SH-SY5Y (cell line): ENCODE measurements around the gene TMEM45A.

Experiments used
- GATA2 ChIP-seq: IDR thresholded peaks from 2 replicates; pipeline ENCODE4 v1.6.1; 2011; ENCODE audit warnings: mild to moderate bottlenecking, low read depth, low read length
- GATA3 ChIP-seq: IDR thresholded peaks from 2 replicates; pipeline ENCODE4 v1.6.1; 2011; ENCODE audit warnings: low read depth, mild to moderate bottlenecking, low read length, moderate library complexity

The TMEM45A gene, protein sequence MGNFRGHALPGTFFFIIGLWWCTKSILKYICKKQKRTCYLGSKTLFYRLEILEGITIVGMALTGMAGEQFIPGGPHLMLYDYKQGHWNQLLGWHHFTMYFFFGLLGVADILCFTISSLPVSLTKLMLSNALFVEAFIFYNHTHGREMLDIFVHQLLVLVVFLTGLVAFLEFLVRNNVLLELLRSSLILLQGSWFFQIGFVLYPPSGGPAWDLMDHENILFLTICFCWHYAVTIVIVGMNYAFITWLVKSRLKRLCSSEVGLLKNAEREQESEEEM

DNA sequence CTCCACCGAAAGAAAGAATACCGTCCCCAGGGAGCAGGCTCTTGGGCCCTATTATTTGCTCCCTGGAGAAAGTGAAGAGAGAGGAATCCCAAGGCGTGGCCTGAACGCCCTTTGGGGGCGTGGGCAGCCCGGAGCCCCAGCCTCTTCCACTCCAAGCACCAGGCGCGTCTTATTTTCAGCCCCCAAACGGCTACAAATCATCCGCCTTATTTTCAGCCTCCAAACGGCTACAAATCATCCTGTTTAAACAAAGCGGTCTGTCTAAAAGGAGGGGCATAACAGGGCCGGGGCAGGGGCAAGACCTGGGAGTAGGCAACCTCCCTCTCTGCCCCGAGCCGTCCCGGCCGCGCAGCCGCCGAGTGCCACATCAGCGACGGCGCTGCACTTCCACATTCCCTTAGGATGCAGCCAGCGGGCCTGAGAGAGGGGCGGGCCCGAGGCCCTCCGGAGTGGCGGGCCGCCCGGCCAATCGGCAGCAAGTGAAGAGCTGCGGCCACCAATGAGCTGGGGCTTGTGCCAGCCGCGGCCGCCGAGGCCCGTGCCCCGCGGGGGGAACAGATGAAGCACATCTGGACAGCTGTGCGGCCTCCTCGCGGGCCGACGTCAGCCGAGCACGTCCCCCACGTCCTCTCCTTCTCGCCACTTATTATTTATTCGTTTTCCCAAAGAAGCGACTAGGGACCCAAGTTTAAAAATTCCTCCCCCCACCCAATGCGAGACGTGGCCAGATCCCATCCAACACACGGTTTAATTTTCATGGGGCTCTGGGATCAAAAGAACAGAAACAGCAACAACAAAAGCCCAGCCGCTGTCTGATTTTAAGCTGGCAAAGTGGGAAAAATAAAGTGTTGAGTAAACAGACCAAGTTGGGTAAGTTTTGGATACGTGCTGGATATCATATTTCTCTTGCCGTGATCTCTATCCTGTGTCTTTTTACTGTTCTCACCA lies at the start of gene TMEM45A:
Gene TMEM45A (plus strand): TSS at position 561 of the 948 bp plus-strand sequence. CDS start 62,593 bp downstream, outside the sequence.
- TF ChIP-seq GATA3 (no peak), GATA2 (no peak)

DNA sequence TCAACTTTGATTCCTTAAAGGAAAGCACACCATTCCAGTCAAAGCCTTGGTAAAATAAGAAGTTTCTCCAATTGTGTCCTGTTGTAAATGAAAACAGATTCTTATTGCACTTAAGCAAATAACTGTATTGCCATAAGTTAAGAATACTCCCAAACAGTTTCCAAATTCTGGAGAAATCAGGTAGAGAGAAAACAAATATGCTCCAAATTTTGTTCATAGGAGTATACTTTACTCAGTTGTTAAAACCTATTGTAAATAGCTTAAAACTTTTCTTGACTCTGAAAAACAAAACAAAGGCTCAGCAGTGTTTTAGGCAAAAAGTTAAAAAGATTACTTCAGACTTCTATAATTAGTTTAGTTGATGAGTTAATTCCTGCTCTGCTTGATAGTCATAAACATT lies 48.7 kb upstream of the TMEM45A start:
- TF ChIP-seq GATA3: no peak
- no peak for TF ChIP-seq GATA2

DNA sequence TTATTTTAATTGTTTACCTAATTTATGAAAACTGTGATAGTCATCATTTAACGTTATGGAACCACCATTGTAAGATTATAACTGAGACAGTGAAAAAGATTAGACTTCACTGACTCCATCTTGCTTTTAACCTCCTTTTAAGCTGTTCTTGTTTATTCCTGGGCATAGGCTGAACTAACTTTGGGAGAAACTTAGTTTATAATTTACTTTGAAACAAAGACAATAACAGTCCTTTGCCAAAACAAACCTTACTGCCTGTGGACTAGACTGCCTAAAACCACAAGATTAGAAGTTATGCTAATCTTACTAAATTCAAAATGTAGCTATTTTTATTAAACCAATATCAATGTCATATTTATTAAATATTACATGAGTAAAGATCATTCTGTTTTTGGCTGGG lies 44.3 kb upstream of the TMEM45A start:
- TF ChIP-seq GATA2 (no peak), GATA3 (no peak)

DNA sequence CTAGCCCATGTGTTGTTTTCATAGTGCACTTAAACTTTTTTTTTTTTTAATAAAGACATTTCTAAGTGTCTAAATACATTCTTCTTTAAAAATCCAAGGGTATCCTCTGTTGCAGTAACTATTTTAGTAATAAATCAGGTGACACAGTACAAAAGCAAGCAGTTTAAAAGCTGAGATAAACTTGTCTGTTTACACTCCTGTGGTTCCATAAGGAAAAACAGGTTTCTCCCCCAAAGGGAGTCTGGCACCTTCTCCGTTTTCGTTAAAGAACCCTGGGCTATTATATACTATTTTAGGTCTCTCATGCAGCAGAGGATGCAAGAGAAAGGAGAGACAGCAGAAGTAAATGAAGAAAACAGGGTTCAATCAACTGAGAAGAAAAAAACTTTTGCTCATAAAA lies 43.2 kb upstream of the TMEM45A start:
- TF ChIP-seq GATA2: no peak
- TF ChIP-seq GATA3: no peak

DNA sequence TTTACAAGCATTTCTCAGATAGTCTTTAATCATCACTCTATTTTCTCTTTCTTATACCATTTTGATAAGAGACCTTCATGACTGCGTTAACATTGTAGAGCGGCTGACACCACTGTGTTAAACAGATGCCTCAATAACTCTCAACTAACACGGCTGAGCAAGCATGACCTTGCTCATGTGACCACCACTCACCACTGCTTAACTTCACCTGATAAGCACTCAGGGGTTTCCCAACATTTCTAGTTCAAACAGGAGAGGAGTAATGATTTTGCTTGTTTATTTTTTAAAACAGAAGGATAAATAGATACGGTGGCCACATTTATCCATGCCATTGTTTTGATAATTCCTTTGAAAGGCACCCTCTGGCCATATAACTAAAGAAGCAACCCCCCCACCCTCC lies 37.7 kb upstream of the TMEM45A start:
- TF ChIP-seq GATA3 (no peak), GATA2 (no peak)

DNA sequence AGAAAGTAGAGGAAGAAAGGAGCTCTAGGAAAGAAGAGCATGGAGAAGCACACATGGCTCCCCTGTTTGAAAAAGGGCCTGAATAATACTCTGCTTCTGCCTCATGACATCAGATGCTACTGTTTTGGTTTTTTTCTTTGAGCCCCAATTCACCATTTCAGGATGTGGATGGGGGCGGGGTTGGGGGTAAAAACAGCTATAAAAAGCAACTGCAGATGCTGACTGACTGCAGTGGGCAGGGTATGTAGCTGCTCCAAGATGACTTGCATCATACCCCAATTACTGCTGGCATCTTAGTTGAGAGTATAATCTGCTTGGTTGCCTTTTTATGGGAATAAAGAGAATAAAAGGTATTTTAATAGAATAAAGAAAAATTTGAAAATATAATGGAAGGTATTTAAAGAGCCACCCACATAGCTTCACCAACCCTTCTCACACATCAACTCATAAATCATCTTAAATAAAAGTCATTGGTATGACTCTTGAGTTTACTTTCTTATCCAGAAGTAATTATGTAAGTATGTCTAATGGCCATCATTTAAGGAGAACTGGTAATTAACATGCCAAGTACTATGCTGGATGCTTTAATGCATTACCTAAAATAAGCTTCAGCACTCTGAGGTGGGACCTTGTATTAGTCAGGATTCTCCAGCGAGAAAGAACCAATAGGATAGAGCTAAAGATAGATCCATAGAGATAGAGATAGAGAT lies 36.4 kb upstream of the TMEM45A start:
- TF ChIP-seq GATA2 (no peak), GATA3 (no peak)

DNA sequence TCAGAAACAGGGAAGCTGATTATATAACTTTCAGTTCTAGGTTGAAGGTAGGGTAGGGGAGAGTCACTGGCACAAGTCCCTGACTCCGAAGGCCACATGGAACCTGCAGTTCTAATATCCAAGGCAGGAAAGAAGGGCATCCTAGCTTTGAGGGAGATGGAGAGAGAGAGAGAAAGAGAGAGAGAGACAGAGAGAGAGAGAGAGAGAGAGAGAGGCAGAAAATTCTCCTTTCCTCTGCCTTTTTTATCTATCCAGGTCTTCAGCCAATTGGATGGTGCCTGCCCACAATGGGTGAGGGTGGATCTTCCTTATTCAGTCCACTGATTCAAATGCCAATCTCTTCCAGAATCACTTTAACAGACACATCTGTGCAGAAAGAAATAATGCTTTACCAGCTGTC lies 35.7 kb upstream of the TMEM45A start:
- no peak for TF ChIP-seq GATA2
- TF ChIP-seq GATA3: no peak

DNA sequence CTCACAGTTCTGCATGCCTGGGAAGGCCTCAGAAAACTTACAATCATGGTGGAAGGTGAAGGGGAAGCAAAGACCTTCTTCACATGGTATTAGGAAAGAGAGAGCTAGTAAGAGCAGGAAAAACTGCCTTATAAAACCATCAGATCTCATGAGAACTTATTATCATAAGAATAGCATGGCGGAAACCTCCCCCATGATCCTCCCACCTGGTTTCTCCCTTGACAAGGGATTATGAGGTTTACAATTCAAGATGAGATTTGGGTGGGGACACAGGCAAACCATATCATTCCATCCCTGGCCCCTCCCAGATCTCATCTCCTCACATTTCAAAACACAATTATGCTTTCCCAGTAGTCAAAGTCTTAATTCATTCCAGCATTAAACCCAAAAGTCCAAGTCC lies 34.6 kb upstream of the TMEM45A start:
- TF ChIP-seq GATA2 (no peak), GATA3 (no peak)

DNA sequence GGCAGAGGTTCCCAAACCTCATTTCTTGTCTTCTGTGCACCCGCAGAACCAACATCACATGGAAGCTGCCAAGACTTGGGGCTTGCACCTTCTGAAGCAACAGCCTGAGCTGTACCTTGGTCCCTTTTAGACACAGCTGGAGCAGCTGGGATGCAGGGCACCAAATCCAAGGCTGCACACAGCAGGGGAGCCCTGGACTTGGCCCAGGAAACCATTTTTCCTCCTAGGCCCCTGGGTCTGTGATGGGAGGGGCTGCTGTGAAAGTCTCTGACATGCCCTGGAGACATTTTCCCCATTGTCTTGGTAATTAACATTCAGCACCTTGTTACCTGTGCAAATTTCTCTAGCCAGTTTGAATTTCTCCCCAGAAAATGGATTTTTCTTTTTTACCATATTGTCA lies 33.6 kb upstream of the TMEM45A start:
- TF ChIP-seq GATA3 (no peak), GATA2 (no peak)

DNA sequence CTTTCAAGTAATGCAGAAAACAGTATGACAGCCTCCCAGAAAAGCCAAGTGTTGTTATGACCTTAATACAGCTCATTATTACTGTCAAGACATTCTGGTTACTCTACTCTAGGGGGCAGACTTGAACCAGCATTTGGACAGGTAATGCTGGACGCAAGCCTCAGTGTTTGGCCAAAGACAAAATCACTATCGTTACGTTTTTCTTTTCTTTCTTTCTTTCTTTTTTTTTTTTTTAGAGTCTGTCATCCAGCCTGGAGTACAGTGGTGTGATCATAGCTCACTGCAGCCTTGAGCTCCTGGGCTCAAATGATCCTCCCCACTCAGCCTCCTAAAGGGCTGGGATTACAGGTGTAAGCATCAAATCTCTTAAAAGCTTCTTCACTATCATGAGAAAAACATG lies 29.4 kb upstream of the TMEM45A start:
- TF ChIP-seq GATA2 (no peak), GATA3 (no peak)

DNA sequence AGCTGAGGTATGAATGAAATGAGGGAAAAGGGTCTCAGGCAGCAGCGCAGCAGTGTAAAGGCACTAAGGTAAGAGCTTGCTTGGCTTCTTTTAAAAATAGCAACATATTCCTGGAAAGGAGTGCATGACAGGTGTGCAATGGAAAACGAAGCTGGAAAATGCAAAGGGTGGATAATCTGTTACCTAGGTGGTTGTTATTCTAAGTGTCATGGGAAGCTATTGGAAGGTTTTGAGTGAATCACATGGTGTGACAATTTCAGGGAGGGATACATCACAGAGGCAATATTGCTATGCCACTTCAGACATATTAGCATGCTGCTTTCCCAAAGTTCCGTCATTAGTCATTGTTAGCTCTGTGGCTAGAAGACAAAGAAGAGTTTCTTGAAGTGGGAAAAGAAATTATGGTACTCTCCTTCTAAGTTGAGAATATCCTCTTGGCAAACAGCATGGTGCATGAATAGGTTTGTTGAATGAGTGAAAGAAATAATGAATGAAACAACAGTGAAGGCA lies 28.7 kb upstream of the TMEM45A start:
- TF ChIP-seq GATA2 (no peak), GATA3 (no peak)

DNA sequence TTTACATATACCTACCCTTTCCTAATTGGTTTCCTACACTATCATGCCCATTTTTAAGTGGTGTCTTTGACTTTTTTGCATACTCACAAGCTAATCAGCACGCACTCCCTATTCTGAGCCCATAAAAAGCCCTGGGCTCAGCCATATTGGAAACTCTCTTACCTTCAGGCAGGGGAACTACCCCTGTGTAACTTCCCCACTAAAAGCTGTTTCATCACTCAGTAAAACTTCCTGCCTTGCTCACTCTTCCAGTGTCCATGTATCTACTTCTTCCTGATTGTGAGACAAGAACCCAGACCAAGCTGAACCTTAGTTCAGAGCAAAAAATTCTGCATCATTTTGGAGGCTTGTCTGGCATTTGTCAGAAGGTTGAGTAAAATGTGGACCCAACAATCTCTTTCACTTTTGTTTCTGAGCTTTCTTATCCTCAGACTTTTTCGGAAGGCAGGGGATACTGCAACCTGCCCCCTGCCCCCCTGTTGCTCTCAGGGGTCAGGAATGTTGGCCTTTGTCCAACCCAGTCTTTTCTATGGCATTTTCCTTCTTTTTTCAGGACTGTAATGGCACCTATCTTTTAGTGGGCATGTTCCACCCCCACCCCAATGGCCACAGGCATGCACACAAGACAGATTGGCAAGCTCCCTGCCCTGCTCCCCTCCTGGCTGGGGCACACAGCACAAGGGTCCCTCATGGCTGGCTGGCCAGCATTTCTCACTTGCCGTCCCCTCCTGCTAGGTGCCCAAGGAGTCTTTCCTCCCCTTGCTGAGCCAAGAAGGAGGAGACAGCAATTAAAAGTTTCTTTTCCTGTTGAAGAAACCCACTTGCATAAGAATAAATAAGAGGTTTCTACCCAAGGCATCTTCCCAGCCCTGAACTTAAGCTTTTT lies 26.3 kb upstream of the TMEM45A start:
- no peak for TF ChIP-seq GATA3
- no peak for TF ChIP-seq GATA2

DNA sequence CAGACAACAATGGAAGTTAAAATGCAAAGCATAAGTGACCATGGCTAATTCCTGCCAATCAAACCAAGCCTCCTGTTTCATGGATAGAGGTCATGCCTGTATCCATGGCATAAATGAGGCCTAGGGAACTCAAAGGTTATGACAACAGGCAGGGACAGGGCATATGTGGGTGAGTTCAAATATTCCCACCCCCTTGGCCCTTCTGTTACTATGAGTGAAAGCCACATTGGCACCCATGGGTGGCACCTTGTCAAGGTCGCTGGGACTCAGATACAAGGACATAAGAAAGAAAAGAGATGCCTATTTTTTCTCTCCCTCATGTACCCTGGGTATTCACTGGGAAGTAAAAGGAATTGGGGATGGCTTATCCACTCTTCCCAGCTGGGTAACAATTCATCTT lies 25.3 kb upstream of the TMEM45A start:
- TF ChIP-seq GATA3 (no peak), GATA2 (no peak)

DNA sequence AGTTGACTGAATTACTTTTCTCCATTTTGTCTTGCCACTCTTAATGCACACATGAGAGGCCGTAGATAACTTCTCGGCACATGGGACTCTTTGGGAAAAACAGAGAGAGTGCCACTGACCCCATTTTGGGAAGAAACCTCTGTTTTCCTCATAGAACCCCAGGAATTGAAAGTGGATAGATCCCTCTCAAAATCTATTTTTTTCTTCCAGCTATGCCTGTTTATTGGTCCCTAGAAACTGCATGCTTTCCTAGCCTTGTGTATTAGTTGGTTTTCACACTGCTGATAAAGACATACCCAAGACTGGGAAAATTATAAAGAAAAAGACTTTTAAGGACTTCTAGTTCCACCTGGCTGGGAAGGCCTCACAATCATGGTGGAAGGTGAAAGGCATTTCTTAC lies 23.7 kb upstream of the TMEM45A start:
- TF ChIP-seq GATA2 (no peak), GATA3 (no peak)
